SU-DHL-6 (cell line): ENCODE measurements around the gene ICAM1.

Experiments used
- H2AFZ ChIP-seq: fragments of 200-600 bp; sonication (generic); 2 replicates; pipeline ENCODE4 v1.6.1; 2014; ENCODE audit warnings: low read depth, mild to moderate bottlenecking, moderate library complexity, mixed read lengths, antibody characterized with exemption, low read length; ENCODE audit not compliant: severe bottlenecking
- H3F3A ChIP-seq: fragments of 200-600 bp; shearing (Covaris generic); 2 replicates; pipeline ENCODE4 v1.6.0; 2016; ENCODE audit warnings: antibody characterized with exemption, mild to moderate bottlenecking; ENCODE audit not compliant: insufficient read depth
- H3K27ac ChIP-seq: fragments of 200-600 bp; sonication (generic); 2 replicates; pipeline ENCODE4 v1.5.1; 2016; ENCODE audit warnings: low read depth, mild to moderate bottlenecking, low read length, moderate library complexity, mixed read lengths
- H3K27me3 ChIP-seq: fragments of 200-600 bp; sonication (generic), shearing (Covaris generic); 2 replicates; pipeline ENCODE4 v1.6.0; 2014; ENCODE audit warnings: mild to moderate bottlenecking, low read length
- H3K36me3 ChIP-seq: fragments of 200-600 bp; sonication (generic); 2 replicates; pipeline ENCODE4 v1.6.1; 2014; ENCODE audit warnings: mild to moderate bottlenecking, low read length, mixed read lengths
- H3K4me2 ChIP-seq: fragments of 300-600, 200-600 bp; shearing (Covaris generic), sonication (generic); 2 replicates; pipeline ENCODE4 v1.6.0; 2014; ENCODE audit warnings: low read length, low read depth, mild to moderate bottlenecking; ENCODE audit not compliant: poor library complexity, severe bottlenecking
- H3K4me3 ChIP-seq: fragments of 200-600 bp; sonication (generic); 2 replicates; pipeline ENCODE4 v1.5.1; 2014; ENCODE audit warnings: antibody characterized with exemption, low read length, mild to moderate bottlenecking, mixed read lengths; ENCODE audit not compliant: insufficient read depth, poor library complexity, severe bottlenecking
- H3K79me2 ChIP-seq: fragments of 200-600 bp; sonication (generic); 2 replicates; pipeline ENCODE4 v1.6.1; 2014; ENCODE audit warnings: mild to moderate bottlenecking, low read length, moderate library complexity; ENCODE audit not compliant: insufficient read depth
- H3K9ac ChIP-seq: fragments of 200-600 bp; sonication (generic); 2 replicates; pipeline ENCODE4 v1.7.0; 2014; ENCODE audit warnings: mild to moderate bottlenecking, low read length
- H3K9me2 ChIP-seq: fragments of 200-600 bp; sonication (generic); replicated peaks from 2 replicates; pipeline ENCODE4 v1.6.1; 2014; ENCODE audit warnings: low read length; ENCODE audit not compliant: insufficient read depth
- H3K9me3 ChIP-seq: fragments of 200-600 bp; sonication (generic); 2 replicates; pipeline ENCODE4 v1.6.1; 2014; ENCODE audit warnings: low read length, mixed read lengths; ENCODE audit not compliant: insufficient read depth
- H4K20me1 ChIP-seq: fragments of 200-600 bp; sonication (generic); 2 replicates; pipeline ENCODE4 v1.6.1; 2014; ENCODE audit warnings: low read depth, mild to moderate bottlenecking, antibody characterized with exemption, low read length, moderate library complexity, mixed read lengths
- EZH2phosphoT487 ChIP-seq: fragments of 200-600 bp; sonication (generic), shearing (Covaris generic); conservative IDR thresholded peaks from 2 replicates; pipeline ENCODE4 v1.6.1; 2018; ENCODE audit warnings: mild to moderate bottlenecking, antibody characterized with exemption, low read length, moderate library complexity, mixed read lengths
- TF ChIP-seq, protein P1 (sequence below): fragments of 200-600 bp; sonication (generic); IDR thresholded peaks from one replicate; pipeline ENCODE4 v1.5.1; 2017; ENCODE audit warnings: antibody characterized with exemption, mild to moderate bottlenecking, low read length, moderate library complexity; ENCODE audit not compliant: insufficient read depth, poor library complexity, severe bottlenecking

The ICAM1 gene

DNA sequence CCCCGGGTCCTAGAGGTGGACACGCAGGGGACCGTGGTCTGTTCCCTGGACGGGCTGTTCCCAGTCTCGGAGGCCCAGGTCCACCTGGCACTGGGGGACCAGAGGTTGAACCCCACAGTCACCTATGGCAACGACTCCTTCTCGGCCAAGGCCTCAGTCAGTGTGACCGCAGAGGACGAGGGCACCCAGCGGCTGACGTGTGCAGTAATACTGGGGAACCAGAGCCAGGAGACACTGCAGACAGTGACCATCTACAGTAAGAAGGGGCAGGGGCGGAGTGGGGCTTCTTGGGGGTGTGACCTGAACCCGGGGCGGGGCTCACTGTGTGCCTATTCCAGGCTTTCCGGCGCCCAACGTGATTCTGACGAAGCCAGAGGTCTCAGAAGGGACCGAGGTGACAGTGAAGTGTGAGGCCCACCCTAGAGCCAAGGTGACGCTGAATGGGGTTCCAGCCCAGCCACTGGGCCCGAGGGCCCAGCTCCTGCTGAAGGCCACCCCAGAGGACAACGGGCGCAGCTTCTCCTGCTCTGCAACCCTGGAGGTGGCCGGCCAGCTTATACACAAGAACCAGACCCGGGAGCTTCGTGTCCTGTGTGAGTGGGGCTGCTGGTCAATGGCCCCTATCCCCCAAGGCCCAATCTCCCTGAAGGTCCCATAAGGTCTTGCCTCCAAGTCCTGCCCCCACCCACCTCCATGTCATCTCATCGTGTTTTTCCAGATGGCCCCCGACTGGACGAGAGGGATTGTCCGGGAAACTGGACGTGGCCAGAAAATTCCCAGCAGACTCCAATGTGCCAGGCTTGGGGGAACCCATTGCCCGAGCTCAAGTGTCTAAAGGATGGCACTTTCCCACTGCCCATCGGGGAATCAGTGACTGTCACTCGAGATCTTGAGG lies 13.4 kb downstream of the ICAM1 start:
- no peaks in the 10 kb centered on the region for H3K9me2 ChIP-seq
- no peaks in the 10 kb centered on the region for H3K36me3 ChIP-seq
- no peak overlapping the region for H3K27ac ChIP-seq
- no peak overlapping the region for H3K4me3 ChIP-seq
- TF ChIP-seq EZH2phosphoT487: no peak
- TF ChIP-seq, protein P1, sequence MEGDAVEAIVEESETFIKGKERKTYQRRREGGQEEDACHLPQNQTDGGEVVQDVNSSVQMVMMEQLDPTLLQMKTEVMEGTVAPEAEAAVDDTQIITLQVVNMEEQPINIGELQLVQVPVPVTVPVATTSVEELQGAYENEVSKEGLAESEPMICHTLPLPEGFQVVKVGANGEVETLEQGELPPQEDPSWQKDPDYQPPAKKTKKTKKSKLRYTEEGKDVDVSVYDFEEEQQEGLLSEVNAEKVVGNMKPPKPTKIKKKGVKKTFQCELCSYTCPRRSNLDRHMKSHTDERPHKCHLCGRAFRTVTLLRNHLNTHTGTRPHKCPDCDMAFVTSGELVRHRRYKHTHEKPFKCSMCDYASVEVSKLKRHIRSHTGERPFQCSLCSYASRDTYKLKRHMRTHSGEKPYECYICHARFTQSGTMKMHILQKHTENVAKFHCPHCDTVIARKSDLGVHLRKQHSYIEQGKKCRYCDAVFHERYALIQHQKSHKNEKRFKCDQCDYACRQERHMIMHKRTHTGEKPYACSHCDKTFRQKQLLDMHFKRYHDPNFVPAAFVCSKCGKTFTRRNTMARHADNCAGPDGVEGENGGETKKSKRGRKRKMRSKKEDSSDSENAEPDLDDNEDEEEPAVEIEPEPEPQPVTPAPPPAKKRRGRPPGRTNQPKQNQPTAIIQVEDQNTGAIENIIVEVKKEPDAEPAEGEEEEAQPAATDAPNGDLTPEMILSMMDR: no peak
- no peaks in the 10 kb centered on the region for H4K20me1 ChIP-seq
- H3K4me2 ChIP-seq: no peak overlapping the region
- H3K79me2 ChIP-seq: 0 out of 2 replicates have a peak, but pooled peaks cover 5% of the 10 kb centered on the region
- no peak overlapping the region for H3K9ac ChIP-seq
- H2AFZ ChIP-seq: no peak overlapping the region
- H3K27me3 ChIP-seq: no peaks in the 10 kb centered on the region
- no peaks in the 10 kb centered on the region for H3K9me3 ChIP-seq
- H3F3A ChIP-seq: peaks cover 18% of the 10 kb centered on the region

- H3K27me3 ChIP-seq: no peaks in the 10 kb centered on the region
- no peaks in the 10 kb centered on the region for H4K20me1 ChIP-seq
- H3K36me3 ChIP-seq: no peaks in the 10 kb centered on the region
- H3K27ac ChIP-seq: no peak overlapping the region
- no peak overlapping the region for H3K4me3 ChIP-seq
- no peak overlapping the region for H2AFZ ChIP-seq
- H3K9ac ChIP-seq: no peak overlapping the region
- TF ChIP-seq, protein P1: no peak
- TF ChIP-seq EZH2phosphoT487: no peak
- no peak overlapping the region for H3K4me2 ChIP-seq
- no peaks in the 10 kb centered on the region for H3K9me2 ChIP-seq
- no peaks in the 10 kb centered on the region for H3K9me3 ChIP-seq
- H3K79me2 ChIP-seq: 0 out of 2 replicates have a peak, but pooled peaks cover under 1% of the 10 kb centered on the region
- peaks cover 18% of the 10 kb centered on the region for H3F3A ChIP-seq
Observed at GRCh38 chr19:10284960-10285278, 14.0 kb downstream of the ICAM1 start.

- no peaks in the 10 kb centered on the region for H4K20me1 ChIP-seq
- no peaks in the 10 kb centered on the region for H3K9me2 ChIP-seq
- TF ChIP-seq, protein P1: no peak
- no peak for TF ChIP-seq EZH2phosphoT487
- no peak overlapping the region for H3K9ac ChIP-seq
- no peaks in the 10 kb centered on the region for H3K27me3 ChIP-seq
- no peak overlapping the region for H3K27ac ChIP-seq
- peaks cover 18% of the 10 kb centered on the region for H3F3A ChIP-seq
- no peaks in the 10 kb centered on the region for H3K36me3 ChIP-seq
- H3K4me3 ChIP-seq: no peak overlapping the region
- no peaks in the 10 kb centered on the region for H3K79me2 ChIP-seq
- no peaks in the 10 kb centered on the region for H3K9me3 ChIP-seq
- no peak overlapping the region for H2AFZ ChIP-seq
- H3K4me2 ChIP-seq: no peak overlapping the region
Observed at GRCh38 chr19:10285393-10285792, 14.5 kb downstream of the ICAM1 start.
